BJ (cell line): ENCODE measurements around the gene RBM20. TPM values are rescaled to one million over a fixed set of nuclear protein-coding genes. Genes with fewer than 3 reads are reported as not detected.

Experiments used
- CTCF ChIA-PET: fragments of 350-600 bp; formaldehyde crosslinking; extraction: SDS; loops from one replicate; lab custom pipeline; 2021; ENCODE audit warnings: antibody characterized with exemption, inconsistent platforms; lab: Yijun Ruan, JAX
- POLR2A ChIA-PET: fragments of 300-600 bp; sonication (Branson Sonifier 250); formaldehyde crosslinking; extraction: SDS; loops from one replicate; lab custom pipeline; 2021; ENCODE audit warnings: antibody characterized with exemption; lab: Charles Lee
- DNase-seq: peaks from one replicate; pipeline ENCODE4 v3.0.0-alpha.2; 2011; ENCODE audit warnings: low read depth
- H3K27me3 ChIP-seq: 2 replicates; pipeline ENCODE4 v1.6.0; 2011; ENCODE audit warnings: low read length; ENCODE audit not compliant: control insufficient read depth, insufficient read depth
- H3K36me3 ChIP-seq: 2 replicates; pipeline ENCODE4 v1.5.1; 2011; ENCODE audit warnings: low read length; ENCODE audit not compliant: control insufficient read depth, insufficient read depth
- H3K4me3 ChIP-seq: 2 replicates; pipeline ENCODE4 v1.5.1; 2011; ENCODE audit warnings: low read depth, mild to moderate bottlenecking, control low read depth, low read length
- CTCF ChIP-seq: IDR thresholded peaks from 2 replicates; pipeline ENCODE4 v1.5.1; 2011; ENCODE audit warnings: low read depth, mild to moderate bottlenecking, control low read depth, inconsistent platforms, low read length, moderate library complexity; ENCODE audit not compliant: insufficient read depth
- polyA plus RNA-seq: library from polyadenylated mRNA; depleted of rRNA; stranded (reverse); fragments of >200 nt; gene quantifications from 2 replicates; pipeline ENCODE4 v1.2.3, GENCODE V29; 2011; rRNA removed
- small RNA-seq: library from RNA; depleted of rRNA; stranded (forward); fragments of <200 nt; gene quantifications from one replicate; pipeline ENCODE3, GENCODE V24; 2012; ENCODE audit warnings: low replicate concordance, low read depth; ENCODE audit not compliant: insufficient read length

RBM20 gene
- polyA plus RNA-seq, 1 experiment: not detected

GRCh38 chr10:110885932-110886674, 242.0 kb downstream of the RBM20 start:
- ChIA-PET CTCF (interaction anchor here (1.3 kb wide), 1 partner anchor 11 kb away, joined by 5 read pairs; no protein-coding TSS in a partner anchor), POLR2A (no interaction called here)
- no peak for DNase-seq

GRCh38 chr10:110887560-110887959, 243.4 kb downstream of the RBM20 start:
- Histone ChIP-seq H3K4me3 (no peak overlapping the region), H3K27me3 (no peaks in the 10 kb centered on the region), H3K36me3 (peaks cover 3% of the 10 kb centered on the region)
- no peak for DNase-seq
- ChIA-PET CTCF (interaction anchor here (1.2 to 1.3 kb wide), 3 partner anchors 9 to 84 kb away, joined by 5 to 7 read pairs (median 5); no protein-coding TSS in a partner anchor), POLR2A (interaction anchor here (0.7 kb wide), 1 partner anchor 9 kb away, joined by 3 read pairs; no protein-coding TSS in a partner anchor)
- TF ChIP-seq CTCF: no peak

More at GRCh38 chr10:110885932-110886674, 242.0 kb downstream of the RBM20 start:
- H3K27me3 ChIP-seq: no peaks in the 10 kb centered on the region
- H3K4me3 ChIP-seq: no peak overlapping the region
- TF ChIP-seq CTCF: no peak
- peaks cover 6% of the 10 kb centered on the region for H3K36me3 ChIP-seq

Small RNA genes lying within 50 kb of the gene (small RNA-seq; reads per million reads assigned to genes)
- gene RF00019 (not detected), gene RN7SKP288 (not detected), gene RNA5SP327 (not detected)

Other genes starting within 250 kb of the RBM20 start
- 30.3 and 30.4 TPM in 2 replicates for gene DUSP5, start 146.4 kb upstream of the RBM20 start, polyA plus RNA-seq
- gene SMC3, start 76.6 kb upstream of the RBM20 start, polyA plus RNA-seq: 5.7 and 12.0 TPM in 2 replicates
- 22.0 and 41.9 TPM in 2 replicates for gene PDCD4, start 227.6 kb downstream of the RBM20 start, polyA plus RNA-seq